Uterus (tissue), 4 donors: Measurements from ENCODE around the gene KPNA4. TPM values are rescaled to one million over a fixed set of nuclear protein-coding genes. Genes with fewer than 3 reads are reported as not detected.

Experiments
- DNase-seq, 2 donors: peaks; one replicate each; pipeline ENCODE4 v3.0.0-alpha.2; 2019 to 2020
- H3K27ac ChIP-seq, 2 donors: fragments of 200-600 bp; sonication (generic); 1 replicate in 1 of 2; 2 replicates in 1 of 2; pipeline ENCODE4 v1.5.1; 2016 to 2018
- H3K27me3 ChIP-seq, 2 donors: fragments of 200-600 bp; sonication (generic); one replicate each; pipeline ENCODE4 v1.5.1; 2018 to 2019; ENCODE audit warnings: control low read depth in 1 of 2
- H3K36me3 ChIP-seq, 2 donors: fragments of 200-600 bp; sonication (generic); one replicate each; pipeline ENCODE4 v1.5.1; 2019; ENCODE audit warnings: control low read depth in 1 of 2
- H3K4me1 ChIP-seq, 2 donors: fragments of 200-600 bp; sonication (generic); one replicate each; pipeline ENCODE4 v1.5.1; 2018 to 2019; ENCODE audit warnings: control low read depth in 1 of 2
- H3K4me3 ChIP-seq, 2 donors: fragments of 200-600 bp; sonication (generic); 1 replicate in 1 of 2; 2 replicates in 1 of 2; pipeline ENCODE4 v1.5.1; 2018 to 2019; ENCODE audit warnings: mild to moderate bottlenecking in 1 of 2
- H3K9me3 ChIP-seq, 2 donors: fragments of 200-600 bp; sonication (generic); one replicate each; pipeline ENCODE4 v1.5.1; 2019; ENCODE audit warnings: control low read depth in 1 of 2
- CTCF ChIP-seq, 4 experiments: fragments of 200-600 bp in 2 of 4; fragments of 450-650 bp in 2 of 4; sonication (generic) in 2 of 4; IDR thresholded peaks; one replicate each; pipeline ENCODE4 v1.5.1; 2016 to 2019; ENCODE audit warnings: antibody characterized with exemption in 4 of 4, mild to moderate bottlenecking in 2 of 4, moderate library complexity in 1 of 4
- POLR2A ChIP-seq, 2 donors: fragments of 450-650 bp; IDR thresholded peaks; one replicate each; pipeline ENCODE4 v1.6.1; 2016; ENCODE audit warnings: antibody characterized with exemption in 2 of 2, mild to moderate bottlenecking in 1 of 2, moderate library complexity in 1 of 2
- intact Hi-C: fragments of 100-400 bp; cut with DNase I; formaldehyde crosslinking; loops from one replicate; pipeline ENCODE4 v1.15.1; 2023; ENCODE audit warnings: low total_unique reads
- total RNA-seq, 4 donors: library from RNA; depleted of rRNA in 3 of 4; stranded (reverse); fragments of >200 nt in 3 of 4; gene quantifications; one replicate each; pipeline versions ENCODE4 v1.1.0 to v1.2.4, GENCODE V29; 2014 to 2023
- donor health status: DM: yes; HTN: yes; CAD: no.

Gene KPNA4
- total RNA-seq, 4 donors from 2014 or later = 18.5 to 72.7 (median 33.5) TPM

GRCh38 chr3:160471892-160472291 is 93.5 kb downstream of the KPNA4 start:
- H3K4me1 ChIP-seq = no peaks in the 10 kb centered on the region
- H3K27ac ChIP-seq = no peak overlapping the region
- no peak overlapping the region for H3K4me3 ChIP-seq
- H3K27me3 ChIP-seq = no peaks in the 10 kb centered on the region
- no peak for DNase-seq
- H3K36me3 ChIP-seq = no peaks in the 10 kb centered on the region
- H3K9me3 ChIP-seq = no peaks in the 10 kb centered on the region
- intact Hi-C loops = no loop called here
- TF ChIP-seq POLR2A (IDR thresholded peaks at IDR 0.05) (no peak), CTCF (IDR thresholded peaks at IDR 0.05) (no peak)

- no peaks in the 10 kb centered on the region for H3K9me3 ChIP-seq
- H3K4me1 ChIP-seq = no peaks in the 10 kb centered on the region
- H3K4me3 ChIP-seq = no peak overlapping the region
- no peak for TF ChIP-seq POLR2A (IDR thresholded peaks at IDR 0.05)
- no peak for TF ChIP-seq CTCF (IDR thresholded peaks at IDR 0.05)
- H3K27ac ChIP-seq = no peak overlapping the region
- no peaks in the 10 kb centered on the region for H3K27me3 ChIP-seq
- no peaks in the 10 kb centered on the region for H3K36me3 ChIP-seq
- no peak for DNase-seq
- intact Hi-C loops = no loop called here
Observed at GRCh38 chr3:160470181-160470580, 95.2 kb downstream of the KPNA4 start.

- intact Hi-C loops = no loop called here
- H3K27me3 ChIP-seq = no peaks in the 10 kb centered on the region
- TF ChIP-seq CTCF (IDR thresholded peaks at IDR 0.05) = no peak
- TF ChIP-seq POLR2A (IDR thresholded peaks at IDR 0.05) = no peak
- no peak overlapping the region for H3K4me3 ChIP-seq
- no peaks in the 10 kb centered on the region for H3K9me3 ChIP-seq
- no peaks in the 10 kb centered on the region for H3K36me3 ChIP-seq
- H3K27ac ChIP-seq = no peak overlapping the region
- H3K4me1 ChIP-seq = no peaks in the 10 kb centered on the region
- DNase-seq = no peak
Observed at GRCh38 chr3:160464971-160465370, 100.4 kb downstream of the KPNA4 start.

GRCh38 chr3:160464321-160464720 is 101.0 kb downstream of the KPNA4 start:
- DNase-seq = no peak
- intact Hi-C loops = no loop called here

GRCh38 chr3:160460033-160460432 is 105.3 kb downstream of the KPNA4 start:
- DNase-seq = no peak
- TF ChIP-seq POLR2A (IDR thresholded peaks at IDR 0.05) (no peak), CTCF (IDR thresholded peaks at IDR 0.05) (no peak)
- no peaks in the 10 kb centered on the region for H3K27me3 ChIP-seq
- H3K9me3 ChIP-seq = no peaks in the 10 kb centered on the region
- no peak overlapping the region for H3K4me3 ChIP-seq
- H3K4me1 ChIP-seq = no peaks in the 10 kb centered on the region
- no peak overlapping the region for H3K27ac ChIP-seq
- intact Hi-C loops = no loop called here
- H3K36me3 ChIP-seq = no peaks in the 10 kb centered on the region

More at GRCh38 chr3:160464321-160464720, 101.0 kb downstream of the KPNA4 start:
- no peak for TF ChIP-seq CTCF (IDR thresholded peaks at IDR 0.05)
- TF ChIP-seq POLR2A (IDR thresholded peaks at IDR 0.05) = no peak
- Histone ChIP-seq H3K9me3 (no peaks in the 10 kb centered on the region), H3K27ac (no peak overlapping the region), H3K36me3 (no peaks in the 10 kb centered on the region), H3K4me1 (no peaks in the 10 kb centered on the region), H3K4me3 (no peak overlapping the region), H3K27me3 (no peaks in the 10 kb centered on the region)
